HEK293 (cell line): ENCODE results near the gene DTX3L.

Source experiments
- CTCF ChIA-PET: fragments of 350-600 bp; formaldehyde crosslinking; extraction: SDS; loops from one replicate; lab custom pipeline; 2021; ENCODE audit warnings: antibody characterized with exemption; lab: Yijun Ruan, JAX
- POLR2A ChIA-PET: fragments of 300-600 bp; formaldehyde crosslinking; extraction: SDS; loops from one replicate; lab custom pipeline; 2020; ENCODE audit warnings: antibody characterized with exemption, inconsistent platforms; lab: Yijun Ruan, JAX
- H3K27ac ChIP-seq: fragments of 200-500 bp; sonication (Bioruptor generic); 2 replicates; pipeline ENCODE4 v1.5.1; 2014; ENCODE audit warnings: low read depth, low read length, control low read depth, inconsistent platforms; ENCODE audit errors: extremely low read depth
- H3K36me3 ChIP-seq, 2 experiments: fragments of 200-500 bp in 1 of 2; sonication (Bioruptor generic) in 1 of 2; 1 replicate in 1 of 2; 2 replicates in 1 of 2; pipeline ENCODE4 v1.5.1; 2014 to 2017; ENCODE audit warnings: inconsistent platforms in 2 of 2, low read length in 2 of 2; ENCODE audit not compliant: control insufficient read depth in 2 of 2, insufficient read depth in 1 of 2
- H3K4me1 ChIP-seq: fragments of 200-500 bp; sonication (Bioruptor generic); 2 replicates; pipeline ENCODE4 v1.5.1; 2014; ENCODE audit warnings: mild to moderate bottlenecking, low read length, inconsistent platforms; ENCODE audit not compliant: control insufficient read depth, insufficient read depth
- H3K4me3 ChIP-seq: 2 replicates; pipeline ENCODE4 v1.5.1; 2011; ENCODE audit warnings: low read depth, mild to moderate bottlenecking, control low read depth, low read length, moderate library complexity
- H3K9me3 ChIP-seq: fragments of 200-500 bp; sonication (Bioruptor generic); 2 replicates; pipeline ENCODE4 v1.5.1; 2014; ENCODE audit warnings: low read depth, low read length, inconsistent platforms; ENCODE audit not compliant: control insufficient read depth, insufficient read depth
- BCL11B ChIP-seq: fragments of 450-650 bp; formaldehyde crosslinking; IDR thresholded peaks from 2 replicates; pipeline ENCODE4 v1.5.1; 2016; ENCODE audit warnings: low read depth, missing biosample characterization, missing genetic modification characterization
- FEZF1 ChIP-seq: fragments of 450-650 bp; formaldehyde crosslinking; IDR thresholded peaks from 2 replicates; pipeline ENCODE4 v1.5.1; 2016; ENCODE audit warnings: missing biosample characterization, missing genetic modification characterization
- GLI4 ChIP-seq: fragments of 450-650 bp; formaldehyde crosslinking; IDR thresholded peaks from 2 replicates; pipeline ENCODE4 v1.5.1; 2016; ENCODE audit warnings: missing biosample characterization, missing genetic modification characterization
- HIC1 ChIP-seq: fragments of 450-650 bp; formaldehyde crosslinking; IDR thresholded peaks from 2 replicates; pipeline ENCODE4 v1.5.1; 2016; ENCODE audit warnings: missing biosample characterization, missing genetic modification characterization
- INSM2 ChIP-seq: fragments of 450-650 bp; formaldehyde crosslinking; IDR thresholded peaks from 2 replicates; pipeline ENCODE4 v1.5.1; 2016; ENCODE audit warnings: missing biosample characterization, missing genetic modification characterization
- KLF10 ChIP-seq: fragments of 450-650 bp; IDR thresholded peaks from 2 replicates; pipeline ENCODE4 v1.5.1; 2018; ENCODE audit warnings: missing biosample characterization, mild to moderate bottlenecking, missing genetic modification characterization
- KLF7 ChIP-seq: fragments of 450-650 bp; formaldehyde crosslinking; IDR thresholded peaks from 2 replicates; pipeline ENCODE4 v1.5.1; 2016; ENCODE audit warnings: missing biosample characterization, missing genetic modification characterization, borderline replicate concordance
- ZFP37 ChIP-seq: fragments of 450-650 bp; formaldehyde crosslinking; IDR thresholded peaks from 2 replicates; pipeline ENCODE4 v1.5.1; 2016; ENCODE audit warnings: missing biosample characterization, missing genetic modification characterization
- ZNF121 ChIP-seq: fragments of 450-650 bp; formaldehyde crosslinking; IDR thresholded peaks from 2 replicates; pipeline ENCODE4 v1.5.1; 2016; ENCODE audit warnings: missing biosample characterization, missing genetic modification characterization
- ZNF148 ChIP-seq: fragments of 450-650 bp; formaldehyde crosslinking; IDR thresholded peaks from 2 replicates; pipeline ENCODE4 v1.5.0; 2017; ENCODE audit warnings: missing biosample characterization, missing genetic modification characterization, borderline replicate concordance
- ZNF157 ChIP-seq: fragments of 450-650 bp; formaldehyde crosslinking; IDR thresholded peaks from 2 replicates; pipeline ENCODE4 v1.5.1; 2016; ENCODE audit warnings: missing biosample characterization, missing genetic modification characterization
- ZNF169 ChIP-seq: fragments of 450-650 bp; formaldehyde crosslinking; IDR thresholded peaks from 2 replicates; pipeline ENCODE4 v1.5.1; 2016; ENCODE audit warnings: missing biosample characterization, missing genetic modification characterization
- ZNF23 ChIP-seq: fragments of 450-650 bp; formaldehyde crosslinking; IDR thresholded peaks from 2 replicates; pipeline ENCODE4 v1.5.1; 2016; ENCODE audit warnings: missing biosample characterization, missing genetic modification characterization, borderline replicate concordance
- ZNF280C ChIP-seq: fragments of 450-650 bp; formaldehyde crosslinking; IDR thresholded peaks from 2 replicates; pipeline ENCODE4 v1.5.1; 2016; ENCODE audit warnings: missing biosample characterization, missing genetic modification characterization
- ZNF37A ChIP-seq: fragments of 450-650 bp; IDR thresholded peaks from 2 replicates; pipeline ENCODE4 v1.5.1; 2018; ENCODE audit warnings: missing biosample characterization, missing genetic modification characterization
- ZNF416 ChIP-seq: fragments of 450-650 bp; formaldehyde crosslinking; IDR thresholded peaks from 2 replicates; pipeline ENCODE4 v1.5.1; 2016; ENCODE audit warnings: missing biosample characterization, missing genetic modification characterization
- ZNF549 ChIP-seq: fragments of 450-650 bp; IDR thresholded peaks from 2 replicates; pipeline ENCODE4 v1.5.1; 2018; ENCODE audit warnings: missing biosample characterization, missing genetic modification characterization, mild to moderate bottlenecking, inconsistent platforms, moderate library complexity
- ZNF571 ChIP-seq: fragments of 450-650 bp; formaldehyde crosslinking; IDR thresholded peaks from 2 replicates; pipeline ENCODE4 v1.5.0; 2017; ENCODE audit warnings: missing biosample characterization, missing genetic modification characterization
- ZNF623 ChIP-seq: fragments of 450-650 bp; formaldehyde crosslinking; IDR thresholded peaks from 2 replicates; pipeline ENCODE4 v1.5.1; 2016; ENCODE audit warnings: missing biosample characterization, missing genetic modification characterization
- ZNF768 ChIP-seq: fragments of 450-650 bp; formaldehyde crosslinking; IDR thresholded peaks from 2 replicates; pipeline ENCODE4 v1.5.1; 2018; ENCODE audit warnings: missing biosample characterization, mild to moderate bottlenecking, missing genetic modification characterization
- ZNF776 ChIP-seq: fragments of 450-650 bp; formaldehyde crosslinking; IDR thresholded peaks from 2 replicates; pipeline ENCODE4 v1.5.0; 2017; ENCODE audit warnings: missing biosample characterization, missing genetic modification characterization, borderline replicate concordance
- ZNF830 ChIP-seq: fragments of 450-650 bp; IDR thresholded peaks from 2 replicates; pipeline ENCODE4 v1.5.0; 2018; ENCODE audit warnings: missing biosample characterization, missing genetic modification characterization, low read depth, mild to moderate bottlenecking, moderate library complexity

DTX3L gene

GRCh38 chr3:122535964-122536631 is 28.0 kb upstream of the DTX3L start (continued):
- TF ChIP-seq HIC1 = no peak

- POLR2A ChIA-PET = no interaction called here
- TF ChIP-seq INSM2 = no peak
- no peak for TF ChIP-seq ZNF280C
- TF ChIP-seq ZNF121 (tag by site-specific recombination) = no peak
- TF ChIP-seq, all 188 proteins: peak for 0
- Histone ChIP-seq H3K27ac (no peak overlapping the region), H3K4me3 (no peak overlapping the region), H3K4me1 (no peaks in the 10 kb centered on the region), H3K36me3 (peaks cover 0 to 17% of the 10 kb centered on the region in 2 experiments; a peak in 1 of 3 replicates), H3K9me3 (no peaks in the 10 kb centered on the region)
- CTCF ChIA-PET = interaction anchor here (1.3 kb wide), 1 partner anchor 12 kb away, joined by 3 read pairs; no protein-coding TSS in a partner anchor
Measured at GRCh38 chr3:122536632-122537001, 27.5 kb upstream of the DTX3L start.

GRCh38 chr3:122538956-122539490 is 25.1 kb upstream of the DTX3L start:
- Histone ChIP-seq H3K9me3 (no peaks in the 10 kb centered on the region), H3K4me3 (no peak overlapping the region), H3K27ac (no peak overlapping the region), H3K36me3 (peaks cover 0 to 7% of the 10 kb centered on the region in 2 experiments; a peak in 2 of 3 replicates), H3K4me1 (no peaks in the 10 kb centered on the region)
- CTCF ChIA-PET = no interaction called here
- TF ChIP-seq ZNF549 (tag by site-specific recombination) = no peak
- TF ChIP-seq ZNF571 = no peak
- TF ChIP-seq GLI4 = no peak
- TF ChIP-seq ZNF416 (tag by site-specific recombination) = no peak
- POLR2A ChIA-PET = no interaction called here

GRCh38 chr3:122546151-122546550 is 18.0 kb upstream of the DTX3L start:
- Histone ChIP-seq H3K4me3 (no peak overlapping the region), H3K9me3 (no peaks in the 10 kb centered on the region), H3K36me3 (peaks cover 0 to 5% of the 10 kb centered on the region in 2 experiments; a peak in 2 of 3 replicates), H3K27ac (no peak overlapping the region), H3K4me1 (no peaks in the 10 kb centered on the region)
- ChIA-PET POLR2A (no interaction called here), CTCF (no interaction called here)
- TF ChIP-seq KLF10 (tag by site-specific recombination) (no peak), ZNF768 (tag by site-specific recombination) (no peak), ZNF776 (no peak), ZNF37A (tag by site-specific recombination) (no peak), KLF7 (tag by site-specific recombination) (no peak), ZNF148 (no peak), ZNF169 (tag by site-specific recombination) (no peak), ZNF157 (tag by site-specific recombination) (no peak), ZNF830 (no peak), ZNF23 (no peak), FEZF1 (tag by site-specific recombination) (no peak), ZNF623 (tag by site-specific recombination) (no peak), BCL11B (no peak), ZFP37 (tag by site-specific recombination) (no peak)
